ENCODE results near the gene ZBTB5. TPM values are rescaled to one million over a fixed set of nuclear protein-coding genes. Genes with fewer than 3 reads are reported as not detected.

ZBTB5 gene
- total RNA-seq, 1 experiment from 2014 or later, result 5.8 TPM

- ATAC-seq, result no peak
- no peak overlapping the region for H3K4me3 ChIP-seq (ENCODE audit: low read length)
- peak; percentile 32 for DNase-seq
- H3K27me3 ChIP-seq (ENCODE audit: low read length), result no peaks in the 10 kb centered on the region
- BruUV-seq (replicated peaks), result no TSS peak
- H3K4me1 ChIP-seq (ENCODE audit: insufficient read depth, low read length), result peaks cover 11% of the 10 kb centered on the region
- POLR2A ChIA-PET (ENCODE audit: unreplicated experiment), result no interaction called here
- H3K4me2 ChIP-seq (ENCODE audit: low read length), result no peak overlapping the region
- no peaks in the 10 kb centered on the region for H3F3A ChIP-seq (ENCODE audit: low read length, unreplicated experiment)
- H3K9ac ChIP-seq (ENCODE audit: low read length), result no peak overlapping the region
- H3K36me3 ChIP-seq (ENCODE audit: low read depth, low read length), result no peaks in the 10 kb centered on the region
- no peak for TF ChIP-seq EZH2phosphoT487 (IDR thresholded peaks at IDR 0.05; ENCODE audit: borderline replicate concordance, low read length)
- no peak for TF ChIP-seq EZH2 (IDR thresholded peaks at IDR 0.05; ENCODE audit: low read length, unreplicated experiment)
- TF ChIP-seq, protein P1, sequence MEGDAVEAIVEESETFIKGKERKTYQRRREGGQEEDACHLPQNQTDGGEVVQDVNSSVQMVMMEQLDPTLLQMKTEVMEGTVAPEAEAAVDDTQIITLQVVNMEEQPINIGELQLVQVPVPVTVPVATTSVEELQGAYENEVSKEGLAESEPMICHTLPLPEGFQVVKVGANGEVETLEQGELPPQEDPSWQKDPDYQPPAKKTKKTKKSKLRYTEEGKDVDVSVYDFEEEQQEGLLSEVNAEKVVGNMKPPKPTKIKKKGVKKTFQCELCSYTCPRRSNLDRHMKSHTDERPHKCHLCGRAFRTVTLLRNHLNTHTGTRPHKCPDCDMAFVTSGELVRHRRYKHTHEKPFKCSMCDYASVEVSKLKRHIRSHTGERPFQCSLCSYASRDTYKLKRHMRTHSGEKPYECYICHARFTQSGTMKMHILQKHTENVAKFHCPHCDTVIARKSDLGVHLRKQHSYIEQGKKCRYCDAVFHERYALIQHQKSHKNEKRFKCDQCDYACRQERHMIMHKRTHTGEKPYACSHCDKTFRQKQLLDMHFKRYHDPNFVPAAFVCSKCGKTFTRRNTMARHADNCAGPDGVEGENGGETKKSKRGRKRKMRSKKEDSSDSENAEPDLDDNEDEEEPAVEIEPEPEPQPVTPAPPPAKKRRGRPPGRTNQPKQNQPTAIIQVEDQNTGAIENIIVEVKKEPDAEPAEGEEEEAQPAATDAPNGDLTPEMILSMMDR (conservative IDR thresholded peaks at IDR 0.05; ENCODE audit: low read depth, low read length), result no peak
- no peaks in the 10 kb centered on the region for H3K9me2 ChIP-seq (replicated peaks; ENCODE audit: low read length)
- CTCF ChIA-PET, result interaction anchor here (0.5 to 0.6 kb wide), 2 partner anchors 9 to 102 kb away, joined by 3 to 12 read pairs; no protein-coding TSS in a partner anchor
- no peak overlapping the region for H2AFZ ChIP-seq (ENCODE audit: low read length)
- no peaks in the 10 kb centered on the region for H4K20me1 ChIP-seq (ENCODE audit: low read length)
- intact Hi-C loops (cut with micrococcal nuclease), result no loop called here
- no peaks in the 10 kb centered on the region for H3K9me3 ChIP-seq (ENCODE audit: low read length)
- H3K79me2 ChIP-seq (ENCODE audit: low read length), result peaks cover 5% of the 10 kb centered on the region
- H3K27ac ChIP-seq (ENCODE audit: low read length), result no peak overlapping the region
These were observed 47.2 kb downstream of the ZBTB5 start for GRCh38 chr9:37417857-37418618.

GRCh38 chr9:37417252-37417803 is 47.9 kb downstream of the ZBTB5 start:
- intact Hi-C loops (cut with micrococcal nuclease), result no loop called here
- H3K79me2 ChIP-seq (ENCODE audit: low read length), result no peaks in the 10 kb centered on the region
- POLR2A ChIA-PET (ENCODE audit: unreplicated experiment), result no interaction called here
- DNase-seq, result no peak
- no peak for ATAC-seq
- no peak overlapping the region for H3K9ac ChIP-seq (ENCODE audit: low read length)
- no peaks in the 10 kb centered on the region for H3K9me2 ChIP-seq (replicated peaks; ENCODE audit: low read length)
- H3K27ac ChIP-seq (ENCODE audit: low read length), result no peak overlapping the region
- no peak overlapping the region for H3K4me3 ChIP-seq (ENCODE audit: low read length)
- H3K9me3 ChIP-seq (ENCODE audit: low read length), result no peaks in the 10 kb centered on the region
- H3K36me3 ChIP-seq (ENCODE audit: low read depth, low read length), result no peaks in the 10 kb centered on the region
- H4K20me1 ChIP-seq (ENCODE audit: low read length), result no peaks in the 10 kb centered on the region
- no peak overlapping the region for H3K4me2 ChIP-seq (ENCODE audit: low read length)
- H3K27me3 ChIP-seq (ENCODE audit: low read length), result no peaks in the 10 kb centered on the region
- peaks cover 11% of the 10 kb centered on the region for H3K4me1 ChIP-seq (ENCODE audit: insufficient read depth, low read length)
- CTCF ChIA-PET, result interaction anchor here (0.6 kb wide), 1 partner anchor 103 kb away, joined by 12 read pairs; no protein-coding TSS in a partner anchor
- no TSS peak for BruUV-seq (replicated peaks)
- no peaks in the 10 kb centered on the region for H3F3A ChIP-seq (ENCODE audit: low read length, unreplicated experiment)
- H2AFZ ChIP-seq (ENCODE audit: low read length), result no peak overlapping the region
- TF ChIP-seq EZH2phosphoT487 (IDR thresholded peaks at IDR 0.05; ENCODE audit: borderline replicate concordance, low read length) (no peak), EZH2 (IDR thresholded peaks at IDR 0.05; ENCODE audit: low read length, unreplicated experiment) (no peak)
- TF ChIP-seq, protein P1 (conservative IDR thresholded peaks at IDR 0.05; ENCODE audit: low read depth, low read length), result no peak

Measured in PC-3 (cell line).